ENCODE results near the gene KIAA0825.
"Not testable (repeated sequence)": the region's sequence is repeated elsewhere in the genome, so short reads cannot be mapped to it uniquely, and the experiment has no call there.

Gene KIAA0825

DNA sequence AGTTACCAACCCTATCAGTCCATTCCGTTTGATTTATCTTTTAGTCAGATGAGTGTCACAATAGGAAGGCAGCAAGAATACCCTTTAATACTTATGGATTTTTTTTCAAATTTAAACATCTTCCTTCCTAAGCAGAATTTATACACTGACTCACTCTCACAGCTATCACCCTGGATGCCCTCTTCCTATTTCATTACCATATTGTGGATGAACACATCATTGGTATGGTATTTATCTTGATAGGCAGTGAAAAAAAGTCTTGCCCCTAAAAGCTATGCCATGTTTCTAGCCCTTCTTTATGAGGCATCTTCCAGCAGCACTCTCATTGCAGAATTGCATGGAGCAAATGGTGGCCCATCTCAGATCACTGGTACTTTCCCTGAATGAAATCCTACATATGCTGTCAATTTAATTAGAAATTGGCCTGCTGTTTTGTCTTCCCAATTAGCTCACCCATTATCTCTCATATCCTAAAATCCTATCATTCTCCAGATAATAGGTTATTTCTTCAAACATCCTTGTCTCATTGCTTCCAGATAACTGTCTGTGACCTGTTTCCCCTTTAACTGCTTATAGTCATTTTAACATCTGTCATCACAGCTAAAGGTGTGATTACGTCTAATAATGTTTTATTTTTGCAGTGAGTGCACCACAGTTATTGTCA, 443.5 kb downstream of the KIAA0825 start:
- DNase-seq (ENCODE audit: low spot score), result no peak

DNA sequence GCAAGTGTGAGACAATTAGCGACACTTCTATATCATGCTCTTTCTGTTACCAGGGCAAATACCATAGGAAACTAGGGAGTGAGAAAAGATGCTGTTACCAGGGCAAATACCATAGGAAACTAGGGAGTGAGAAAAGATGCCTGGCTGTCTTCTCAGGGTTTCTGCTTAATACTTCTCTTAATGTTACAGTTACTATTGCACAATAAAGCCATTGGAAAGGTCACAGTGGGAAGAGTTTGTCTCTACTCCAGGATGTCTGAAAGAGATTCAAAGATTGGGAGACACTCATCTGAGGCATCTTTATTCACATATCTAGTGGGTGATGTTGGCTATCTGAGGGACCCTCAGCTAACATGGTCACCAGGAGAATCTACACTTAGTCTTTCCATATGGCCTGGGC, 445.3 kb downstream of the KIAA0825 start:
- no peak for DNase-seq (ENCODE audit: low spot score)

DNA sequence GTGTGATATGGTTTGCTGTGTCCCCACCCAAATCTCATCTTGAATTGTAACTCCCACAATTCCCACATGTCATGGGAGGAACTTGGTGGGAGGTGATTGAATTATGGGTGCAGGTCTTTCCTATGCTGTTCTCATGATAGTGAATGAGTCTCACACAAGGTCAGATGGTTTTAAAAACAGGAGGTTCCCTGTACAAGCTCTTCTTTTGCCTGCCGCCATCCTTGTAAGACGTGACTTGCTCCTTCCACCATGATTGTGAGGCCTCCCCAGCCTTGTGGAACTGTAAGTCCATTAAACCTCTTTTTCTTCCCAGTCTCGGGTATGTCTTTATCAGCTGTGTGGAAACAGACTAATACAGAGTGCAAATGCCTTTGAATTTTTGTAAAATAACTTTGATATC, 447.3 kb downstream of the KIAA0825 start:
- not testable (repeated sequence) for DNase-seq (ENCODE audit: low spot score)

DNA sequence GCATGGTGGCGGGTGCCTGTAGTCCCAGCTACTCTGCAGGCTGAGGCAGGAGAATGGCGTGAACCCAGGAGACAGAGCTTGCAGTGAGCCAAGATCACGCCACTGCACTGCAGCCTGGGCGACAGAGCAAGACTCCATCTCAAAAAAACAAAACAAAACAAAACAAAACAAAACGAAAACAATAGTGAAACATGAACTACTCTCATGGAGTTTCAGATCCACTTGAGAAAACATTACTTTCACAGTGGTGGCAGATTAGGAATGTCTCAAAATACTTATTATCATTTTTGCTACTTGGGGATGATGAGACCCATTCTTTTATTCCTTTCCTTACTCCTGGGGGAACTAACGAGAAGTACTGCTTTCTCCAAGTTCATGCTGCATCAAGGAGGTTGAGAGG, 448.2 kb downstream of the KIAA0825 start:
- not testable (repeated sequence) for DNase-seq (ENCODE audit: low spot score)

DNA sequence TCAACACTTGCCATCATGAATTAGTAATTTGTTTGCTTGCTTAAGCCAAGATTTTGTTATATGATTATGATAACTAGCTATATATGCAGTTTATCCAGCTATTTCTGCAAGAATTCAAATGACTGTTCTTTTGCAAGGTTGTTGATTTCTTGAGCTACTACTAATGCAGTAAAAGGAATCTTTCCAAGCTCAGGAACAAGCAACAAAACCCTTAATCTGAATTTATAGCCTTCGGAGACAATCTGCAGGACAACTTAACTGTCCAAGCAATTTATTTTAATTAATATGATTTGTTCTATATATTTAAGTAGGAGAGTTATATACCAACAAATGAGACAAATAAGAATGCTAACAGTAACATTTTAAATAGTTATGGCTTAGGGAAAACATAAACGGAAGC, 450.3 kb downstream of the KIAA0825 start:
- DNase-seq (ENCODE audit: low spot score), result no peak

DNA sequence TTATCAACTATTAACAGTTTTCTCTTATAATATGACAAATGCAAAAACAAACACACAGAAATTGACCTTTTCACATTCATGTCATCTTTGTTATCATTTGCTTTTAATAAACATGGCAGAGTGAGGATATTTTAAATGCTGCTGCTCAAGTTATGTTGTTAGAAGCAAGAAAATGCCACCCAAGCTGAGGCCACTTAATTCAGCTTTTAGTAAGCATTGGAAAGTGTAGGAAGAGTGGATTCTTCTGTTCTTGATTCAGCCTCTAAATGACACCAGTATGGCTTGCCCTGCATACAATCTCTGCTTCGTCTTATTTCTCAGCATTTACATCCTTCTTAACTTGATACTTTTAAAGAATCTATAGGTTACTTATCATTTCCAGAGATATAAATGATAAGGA, 456.6 kb downstream of the KIAA0825 start:
- DNase-seq (ENCODE audit: low spot score), result no peak

DNA sequence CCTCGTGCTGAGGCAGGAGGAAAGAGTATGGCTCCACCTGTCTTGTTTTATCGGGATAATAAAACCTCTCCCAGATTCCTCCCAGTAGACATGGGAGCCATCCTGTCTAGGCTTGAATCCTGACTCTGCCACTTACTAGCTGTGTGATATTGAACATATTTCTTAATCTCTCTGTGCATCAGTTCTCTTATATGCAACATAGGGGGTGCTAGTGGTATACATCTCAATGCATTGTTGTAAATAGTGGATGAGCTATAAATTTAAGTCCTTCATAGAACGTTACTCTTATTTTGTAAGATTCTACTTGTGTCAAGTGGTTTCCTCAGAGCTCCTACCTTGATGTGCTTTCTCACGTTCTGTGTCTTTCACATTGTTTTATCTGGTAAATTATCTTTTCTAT, 459.3 kb downstream of the KIAA0825 start:
- no peak for DNase-seq (ENCODE audit: low spot score)

DNA sequence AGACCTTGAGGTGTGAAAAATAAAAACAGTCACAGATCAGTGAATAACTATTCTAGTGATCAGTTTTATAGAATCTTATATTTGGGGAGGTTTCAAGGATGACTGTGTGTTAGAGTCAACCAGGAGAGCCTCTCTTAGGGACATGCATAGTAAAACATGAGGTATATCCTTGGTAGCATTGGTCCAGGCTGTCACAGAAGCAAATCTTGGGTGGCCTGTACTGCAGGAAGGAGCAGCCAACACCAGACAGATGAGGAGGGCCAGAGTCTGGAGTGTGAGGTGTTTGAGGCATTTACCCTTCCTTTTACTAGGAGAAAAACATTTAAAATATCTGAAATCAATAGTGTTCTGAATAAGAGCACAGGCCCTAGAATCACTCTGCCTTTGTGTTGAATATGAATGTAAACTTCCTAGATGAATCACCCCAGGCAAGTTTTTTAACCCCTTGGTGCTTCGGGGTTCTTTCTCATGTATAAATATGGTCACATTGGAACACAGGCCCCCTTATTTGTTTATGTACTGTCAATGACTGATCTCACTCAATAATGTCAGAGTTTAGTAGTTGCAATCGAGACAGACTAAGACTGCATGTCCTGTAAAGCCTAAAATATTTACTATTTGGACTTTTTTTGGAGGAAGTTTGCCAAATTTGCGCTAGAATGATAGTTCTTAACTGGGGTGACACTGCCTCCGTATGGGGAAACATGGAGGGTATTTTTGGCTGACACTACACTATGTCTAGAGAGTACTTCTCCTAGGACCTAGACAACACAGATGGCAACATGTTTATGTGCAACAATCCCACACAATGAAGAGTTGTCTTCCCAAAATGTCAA, 460.5 kb downstream of the KIAA0825 start:
- DNase-seq (ENCODE audit: low spot score), result no peak

DNA sequence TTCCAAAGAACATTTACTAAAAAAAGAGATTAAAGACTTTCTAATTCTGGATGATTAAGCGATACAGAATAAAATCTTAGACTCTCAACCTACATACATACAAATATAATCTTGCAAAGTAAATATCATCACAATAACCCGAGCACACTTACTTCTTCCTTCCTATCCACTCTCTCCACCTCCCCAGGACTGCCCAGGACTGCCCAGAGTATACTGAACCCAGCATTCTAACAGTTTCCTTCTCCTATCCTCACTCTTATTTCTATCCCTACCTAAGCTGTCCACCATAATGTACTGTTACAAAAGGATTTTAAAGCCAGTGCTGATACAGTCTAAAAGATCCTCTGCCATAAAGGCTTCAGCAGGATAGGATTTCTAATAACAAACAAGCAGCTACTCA, 463.7 kb downstream of the KIAA0825 start:
- no peak for DNase-seq (ENCODE audit: low spot score)

DNA sequence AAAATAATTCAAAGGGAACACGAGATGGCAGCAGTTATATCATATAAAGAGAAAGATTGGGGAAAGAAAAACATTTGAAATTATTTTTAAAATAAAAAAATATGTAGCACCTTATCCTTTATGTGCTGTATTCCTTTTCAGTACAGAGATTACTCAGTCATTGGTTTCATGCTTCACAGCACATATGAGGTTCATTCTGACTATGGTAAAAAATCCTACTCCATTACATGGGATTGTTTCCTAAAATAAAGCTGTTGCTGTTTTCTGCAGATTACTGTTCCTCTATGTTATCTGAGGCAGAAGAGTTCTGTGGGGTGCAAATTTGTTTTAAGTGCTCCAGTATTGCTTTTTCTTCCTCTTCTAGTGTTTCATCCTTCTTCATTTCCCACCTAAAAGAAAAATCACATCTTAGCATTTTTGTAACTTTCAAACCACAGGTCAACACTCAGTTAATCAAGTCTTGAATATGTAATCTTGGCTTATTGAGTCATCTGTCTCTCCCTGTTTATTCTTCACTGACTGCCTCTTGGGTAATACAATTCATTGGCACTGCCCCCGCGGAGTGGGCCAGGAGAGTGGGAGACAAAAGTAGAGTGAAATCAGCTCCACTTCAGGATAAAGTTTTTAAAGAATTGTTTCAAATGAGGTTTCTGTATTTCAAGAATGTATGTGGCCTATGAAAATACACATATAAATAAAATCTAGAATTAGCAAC, 464.5 kb downstream of the KIAA0825 start:
- DNase-seq (ENCODE audit: low spot score), result no peak

DNA sequence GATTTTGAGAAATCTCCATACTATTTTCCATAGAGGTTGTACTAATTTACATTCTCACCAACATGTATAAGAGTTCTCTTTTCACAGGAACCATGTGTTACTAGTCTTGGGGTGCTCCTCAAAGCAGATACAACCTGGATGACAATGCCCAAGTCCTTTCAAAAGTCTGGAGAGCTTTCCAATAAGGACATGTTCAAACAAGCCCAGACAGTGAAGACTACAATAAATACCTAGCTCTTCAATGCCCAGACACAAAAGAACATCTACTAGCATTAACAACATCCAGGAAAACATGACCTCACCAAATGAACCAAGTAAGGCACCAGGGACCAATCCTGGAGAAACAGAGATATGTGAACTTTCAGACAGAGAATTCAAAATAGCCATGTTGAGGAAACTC, 474.8 kb downstream of the KIAA0825 start:
- not testable (repeated sequence) for DNase-seq (ENCODE audit: low spot score)

DNA sequence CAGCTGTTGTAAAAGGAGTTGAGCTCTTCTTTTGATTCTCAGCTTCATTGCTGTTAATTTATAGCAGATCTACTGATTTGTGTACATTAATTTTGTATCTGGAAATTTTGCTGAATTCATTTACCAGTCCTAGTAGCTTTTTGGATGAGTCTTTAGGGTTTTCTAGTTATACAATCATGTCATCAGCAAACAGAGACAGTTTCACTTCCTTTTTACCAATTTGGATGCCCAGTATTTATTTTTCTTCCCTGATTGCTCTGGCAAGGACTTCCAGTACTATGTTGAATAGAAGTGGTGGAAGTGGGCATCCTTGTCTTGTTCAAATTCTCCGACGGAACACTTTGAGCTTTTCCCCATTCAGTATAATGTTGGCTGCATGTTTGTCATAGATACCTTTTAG, 478.1 kb downstream of the KIAA0825 start:
- no peak for DNase-seq (ENCODE audit: low spot score)

DNA sequence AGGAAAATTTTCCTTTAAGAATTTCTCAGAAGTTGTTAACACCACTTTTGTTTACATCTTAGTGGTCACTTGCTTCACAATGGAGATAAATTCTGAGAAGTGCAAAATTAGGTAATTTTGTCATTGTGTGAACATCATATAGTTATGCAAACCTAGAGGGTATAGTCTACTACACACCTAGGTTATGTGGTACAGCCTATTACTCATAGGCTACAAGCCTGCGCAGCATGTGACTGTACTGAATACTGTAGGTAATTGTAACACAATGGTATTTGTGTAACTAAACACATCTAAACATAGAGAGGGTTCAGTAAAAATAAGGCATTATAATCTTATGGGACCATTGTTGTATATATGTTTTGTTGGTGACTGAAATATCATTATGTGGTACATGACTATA, 488.3 kb downstream of the KIAA0825 start:
- DNase-seq (ENCODE audit: low spot score), result no peak

DNA sequence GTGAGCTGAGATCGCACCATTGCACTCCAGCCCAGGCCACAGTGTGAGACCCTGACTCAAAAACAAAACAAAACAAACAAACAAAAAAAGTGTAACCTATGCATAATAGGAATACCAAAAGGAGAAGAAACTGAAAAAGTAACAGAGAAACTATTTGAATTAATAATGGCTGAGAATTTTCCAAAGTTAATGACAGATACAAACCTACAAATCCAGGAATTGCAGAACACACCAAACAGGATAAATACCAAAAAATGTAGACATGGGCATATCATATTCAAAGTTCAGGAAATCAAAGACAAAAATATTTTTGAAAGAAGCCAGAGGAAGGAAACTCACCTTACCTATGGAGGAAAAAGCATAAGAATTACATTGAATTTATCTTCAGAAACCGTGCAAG, 493.3 kb downstream of the KIAA0825 start:
- no peak for DNase-seq (ENCODE audit: low spot score)

DNA sequence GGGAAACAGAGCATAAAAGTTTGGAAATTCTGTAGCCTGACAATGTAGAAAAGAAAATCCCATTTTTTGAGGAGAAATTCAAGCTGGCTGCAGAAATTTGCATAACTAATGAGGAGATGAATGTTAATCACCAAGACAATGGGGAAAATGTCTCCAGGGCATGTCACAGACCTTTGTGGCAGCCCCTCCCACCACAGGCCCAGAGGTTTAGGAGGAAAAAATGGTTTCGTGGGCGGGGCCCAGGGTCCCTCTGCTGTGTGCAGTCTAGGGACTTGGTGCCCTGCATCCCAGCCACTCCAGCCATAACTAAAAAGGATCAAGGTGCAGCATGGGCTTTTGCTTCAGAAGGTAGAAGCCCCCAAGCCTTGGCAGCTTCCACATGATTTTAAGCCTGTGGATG, 502.1 kb downstream of the KIAA0825 start:
- DNase-seq (ENCODE audit: low spot score), result not testable (repeated sequence)

DNA sequence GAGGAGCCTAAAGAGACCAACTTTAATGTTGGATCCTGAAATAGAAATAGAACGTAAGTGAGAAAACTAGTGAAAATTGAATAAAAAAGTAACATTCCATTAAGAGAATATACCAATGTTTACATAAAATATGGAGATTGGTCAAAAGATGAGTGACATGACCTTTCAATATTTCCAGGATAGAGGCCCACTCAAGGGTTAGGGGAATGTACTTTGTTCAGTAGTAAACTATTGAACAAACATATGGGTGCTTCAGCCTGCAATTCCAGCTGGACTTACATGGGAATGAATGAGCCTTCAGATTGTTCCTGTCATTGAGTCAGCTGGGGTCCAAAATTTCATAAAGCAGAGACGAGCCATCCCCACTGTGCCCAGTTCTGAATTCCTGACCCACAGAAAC, 505.3 kb downstream of the KIAA0825 start:
- DNase-seq (ENCODE audit: low spot score), result no peak

DNA sequence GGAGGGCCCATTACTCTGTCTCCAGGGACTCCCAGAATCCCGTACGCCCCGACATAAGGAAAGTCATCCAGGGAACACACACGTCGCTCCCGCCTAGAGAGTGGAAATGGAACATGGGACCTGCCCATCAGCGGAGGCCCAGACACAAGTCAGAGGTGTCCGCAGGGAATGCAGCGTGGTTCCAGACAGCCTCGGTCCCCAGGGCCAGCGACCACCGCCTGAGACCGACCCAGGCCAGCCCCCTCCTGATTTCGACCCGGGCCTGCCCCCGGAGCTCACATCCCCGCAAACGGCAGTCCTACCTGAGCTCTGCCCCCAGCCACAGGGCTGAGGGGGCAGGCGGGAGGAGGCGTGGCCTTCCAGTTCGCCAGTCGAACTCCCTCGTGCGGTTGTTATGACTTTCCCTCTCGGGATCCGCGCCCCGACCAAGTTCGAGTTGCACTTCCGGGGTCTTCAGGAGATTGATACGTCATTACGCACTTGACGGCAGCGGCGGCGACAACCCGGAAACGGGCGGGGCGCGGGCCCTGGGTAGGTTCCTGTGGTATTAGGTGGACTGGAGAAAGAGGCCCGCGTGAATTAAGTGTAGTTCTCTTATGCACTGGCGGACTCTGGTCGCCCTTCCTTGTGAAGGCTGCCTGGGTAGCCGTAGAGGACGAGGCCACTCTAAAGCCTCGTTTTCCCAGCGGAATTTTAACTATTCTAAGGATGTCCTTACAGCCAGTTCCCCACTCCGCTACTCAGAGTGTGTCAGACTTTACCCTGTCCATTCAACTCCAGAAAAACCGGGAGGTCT, 507.0 kb downstream of the KIAA0825 start:
- DNase-seq (ENCODE audit: low spot score), result peak; percentile 92

DNA sequence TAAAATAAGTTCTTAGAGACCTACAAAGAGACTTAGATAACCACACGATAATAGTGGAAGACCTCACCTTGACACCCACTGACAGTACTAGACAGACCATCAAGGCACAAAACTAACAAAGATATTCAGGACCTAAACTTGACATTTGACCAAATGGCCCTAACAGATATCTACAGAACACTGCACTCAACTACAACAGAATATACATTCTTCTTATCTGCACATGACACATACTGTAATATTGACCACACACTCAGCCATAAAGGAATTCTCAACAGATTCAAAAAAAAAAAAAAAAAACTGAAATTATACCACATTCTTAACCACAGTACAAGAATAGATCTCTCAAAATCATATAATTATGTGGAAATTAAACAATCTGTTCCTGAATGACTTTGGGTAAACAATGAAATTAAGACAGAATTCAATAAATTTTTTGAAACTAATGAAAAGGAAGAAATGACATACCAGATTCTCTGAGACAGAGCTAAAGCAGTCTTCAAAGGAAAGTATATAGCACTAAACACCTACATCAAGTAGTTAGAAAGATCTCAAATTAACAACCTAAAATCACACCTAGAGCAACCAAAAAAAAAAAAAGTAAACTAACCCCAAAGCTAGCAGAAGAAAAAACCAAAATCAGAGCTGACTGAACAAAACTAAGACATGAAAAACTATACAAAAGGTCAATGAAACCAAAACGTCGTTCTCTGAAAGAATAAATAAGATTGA, 514.7 kb downstream of the KIAA0825 start:
- no peak for DNase-seq (ENCODE audit: low spot score)

Data from ecto neural progenitor cell (in vitro differentiated cells).